Tracheal epithelial cell (primary cell): ENCODE results near the gene CNOT1. TPM values are rescaled to one million over a fixed set of nuclear protein-coding genes. Genes with fewer than 3 reads are reported as not detected.

Source experiments
- total RNA-seq: library from RNA; depleted of rRNA; stranded (reverse); fragments of >200 nt; gene quantifications from 2 replicates; pipeline ENCODE4 v1.2.1, GENCODE V29; 2014

CNOT1 gene
- 123 and 142 TPM in 2 replicates for total RNA-seq

DNA sequence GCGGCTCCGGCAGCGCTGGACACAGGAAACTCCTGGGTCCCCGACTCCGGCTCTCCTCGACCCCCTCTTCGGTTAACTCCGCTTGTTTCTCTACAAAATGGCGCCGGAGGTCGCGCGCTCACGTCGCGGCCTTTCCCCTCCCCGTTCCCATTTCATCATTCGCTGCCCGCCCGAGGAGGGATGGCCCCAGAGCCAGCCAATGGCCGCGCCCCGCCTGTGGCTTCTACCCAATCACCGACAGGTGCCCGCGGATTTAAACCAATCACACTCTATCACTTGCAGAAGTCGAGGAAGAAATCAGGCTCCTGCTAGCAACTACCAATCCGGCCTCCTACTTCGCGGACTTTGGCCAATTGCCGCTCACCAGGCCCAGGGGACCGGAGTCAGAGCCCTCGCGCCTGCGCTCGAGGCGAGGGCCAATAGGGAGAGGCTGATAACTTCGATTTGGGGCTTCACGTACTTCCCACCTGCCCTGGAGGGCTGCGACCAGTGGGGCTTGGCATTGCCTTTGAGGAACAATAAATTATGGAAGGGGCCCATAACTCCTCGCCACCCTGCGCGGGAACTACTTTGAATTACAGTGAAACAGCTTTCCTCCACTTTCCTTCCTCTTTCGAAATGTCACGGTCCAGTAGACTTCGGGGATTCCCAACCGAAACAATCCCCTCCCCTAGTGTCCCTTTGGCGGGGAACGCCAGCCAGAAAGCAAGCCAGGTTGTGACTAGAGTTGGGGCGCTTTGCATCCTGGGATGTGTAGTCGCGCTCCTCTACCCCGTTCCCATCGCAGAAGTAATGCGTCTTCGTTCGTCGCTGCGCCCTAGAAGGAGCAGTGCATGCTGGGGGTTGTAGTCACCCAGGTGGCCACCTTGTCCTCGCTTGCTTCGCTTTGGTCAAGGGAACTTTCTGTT is at the start of gene CNOT1:
Gene CNOT1, minus strand, starts transcription at position 94 of the 908 bp plus-strand sequence. CDS start 30,489 bp downstream, outside the sequence.

GRCh38 chr16:58515125-58515870 is 114.3 kb downstream of the CNOT1 start, which contains the start of gene SETD6:
Gene SETD6, plus strand, starts transcription at chr16:58515517. Its CDS starts 21 bp downstream, at chr16:58515538.

DNA sequence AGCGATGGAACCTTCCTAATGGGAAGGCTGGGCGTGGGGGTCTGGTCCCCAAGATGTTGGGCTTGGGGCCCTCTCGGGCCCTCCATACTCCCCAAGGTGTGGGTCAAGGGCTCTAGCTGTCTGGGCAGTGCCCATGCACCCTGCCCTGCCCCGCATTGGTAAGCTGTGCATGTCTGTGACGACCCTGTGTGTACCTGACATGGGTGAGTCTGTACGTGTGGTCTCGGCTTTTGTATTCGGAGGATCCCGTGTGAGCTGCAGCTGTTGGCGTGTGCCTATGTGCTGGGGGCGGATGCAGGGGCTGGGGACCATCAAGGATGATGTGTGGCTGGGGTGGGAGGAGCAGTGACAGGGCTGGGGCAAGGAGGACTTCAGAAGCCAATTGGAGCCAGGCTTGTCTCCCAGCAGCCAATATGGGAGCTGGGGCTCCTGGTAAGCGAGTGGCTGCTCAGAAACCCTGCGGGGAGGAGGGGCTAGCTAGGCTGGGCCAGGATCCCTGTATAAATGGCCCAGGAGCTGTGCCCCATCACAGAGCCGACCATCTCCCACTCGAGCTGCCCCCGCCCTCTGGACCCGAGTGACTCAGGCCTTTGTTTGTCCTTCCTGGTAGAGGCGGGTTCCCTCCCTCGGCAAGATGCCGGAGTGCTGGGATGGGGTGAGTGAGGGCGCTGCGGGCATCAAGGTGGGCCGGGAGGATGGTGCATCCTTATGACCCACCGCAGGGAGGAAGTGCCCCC is 129.8 kb downstream of the CNOT1 start, which contains the start of gene NDRG4:
Gene NDRG4, plus strand, starts transcription at position 529 of the 737 bp plus-strand sequence. Its CDS starts 106 bp downstream, at position 635.

Other genes starting within 250 kb of the CNOT1 start
- gene GINS3, start 237.4 kb downstream of the CNOT1 start, total RNA-seq: 1.5 and 2.2 TPM in 2 replicates
- gene NDRG4, start 129.7 kb downstream of the CNOT1 start, total RNA-seq: 5.8 and 15.9 TPM in 2 replicates
- gene SETD6, start 114.3 kb downstream of the CNOT1 start, total RNA-seq: 21.9 and 22.6 TPM in 2 replicates
- 20.5 and 22.4 TPM in 2 replicates for gene SLC38A7, start 54.9 kb upstream of the CNOT1 start, total RNA-seq
- gene GOT2, start 104.5 kb upstream of the CNOT1 start, total RNA-seq: 56.7 and 57.1 TPM in 2 replicates